GM23338 (cell line): Measurements from ENCODE around the gene CTRL.

ENCODE experiments used
- CREB1 ChIP-seq: fragments of 250-450 bp; sonication (Bioruptor Pico); IDR thresholded peaks from 2 replicates; pipeline ENCODE4 v1.5.0; 2020; ENCODE audit warnings: low read depth, mild to moderate bottlenecking, moderate library complexity
- CTCF ChIP-seq, 2 experiments: fragments of 200-600 bp in 1 of 2; sonication (generic) in 1 of 2; conservative IDR thresholded peaks; 2 replicates each; pipeline versions ENCODE4 v1.5.1 to v1.6.1; 2016 to 2017; ENCODE audit warnings: antibody characterized with exemption in 2 of 2, low read depth in 2 of 2, mild to moderate bottlenecking in 2 of 2, moderate library complexity in 1 of 2
- EZH2 ChIP-seq: fragments of 200-600 bp; sonication (generic); IDR thresholded peaks from one replicate; pipeline ENCODE4 v1.8.0; 2017; ENCODE audit warnings: antibody characterized with exemption, mild to moderate bottlenecking, low read depth; ENCODE audit not compliant: unreplicated experiment
- EZH2phosphoT487 ChIP-seq: fragments of 200-600 bp; sonication (generic); IDR thresholded peaks from one replicate; pipeline ENCODE4 v1.8.1; 2018; ENCODE audit warnings: antibody characterized with exemption; ENCODE audit not compliant: unreplicated experiment
- JUNB ChIP-seq: IDR thresholded peaks from one replicate; pipeline ENCODE4 v1.6.1; 2016; ENCODE audit warnings: antibody characterized with exemption; ENCODE audit not compliant: unreplicated experiment
- REST ChIP-seq: IDR thresholded peaks from one replicate; pipeline ENCODE4 v1.6.1; 2018; ENCODE audit warnings: antibody characterized with exemption; ENCODE audit not compliant: unreplicated experiment
- STAT1 ChIP-seq: IDR thresholded peaks from one replicate; pipeline ENCODE4 v1.6.1; 2016; ENCODE audit warnings: antibody characterized with exemption; ENCODE audit not compliant: unreplicated experiment

GRCh38 chr16:67922740-67923139 lies 8.9 kb downstream of the CTRL start:
- no peak; a peak in 1 of 4 replicates for TF ChIP-seq CTCF (conservative IDR thresholded peaks at IDR 0.05; ENCODE audit: low read depth in 2 of 2)
- no peak for TF ChIP-seq EZH2phosphoT487
- no peak for TF ChIP-seq REST
- TF ChIP-seq STAT1: no peak
- TF ChIP-seq JUNB: no peak
- TF ChIP-seq CREB1 (CRISPR knock-in tag): no peak
- no peak for TF ChIP-seq EZH2
